ENCODE results near the gene MTR.

The MTR gene

GRCh38 chr1:236930503-236930902, 135.4 kb downstream of the MTR start:
- H3K27me3 ChIP-seq (ENCODE audit: insufficient read depth, low read length) = no peaks in the 10 kb centered on the region
- no peak overlapping the region for H3K4me3 ChIP-seq (ENCODE audit: low read length)
- WGBS = 96% methylated on average over 4 of the region's 4 CpGs
- no peaks in the 10 kb centered on the region for H3K36me3 ChIP-seq (ENCODE audit: insufficient read depth, low read length)
- no peak overlapping the region for H3K9ac ChIP-seq (ENCODE audit: low read depth, low read length)
- H3K9me3 ChIP-seq (ENCODE audit: insufficient read depth, low read depth, low read length) = 0 out of 2 replicates have a peak, but pooled peaks cover 3% of the 10 kb centered on the region
- H3K4me1 ChIP-seq (ENCODE audit: insufficient read depth, low read length) = no peaks in the 10 kb centered on the region
- no peak overlapping the region for H3K27ac ChIP-seq (ENCODE audit: low read depth, low read length)

GRCh38 chr1:236938760-236939159, 143.7 kb downstream of the MTR start:
- Histone ChIP-seq H3K9me3 (ENCODE audit: insufficient read depth, low read depth, low read length) (0 out of 2 replicates have a peak, but pooled peaks cover 2% of the 10 kb centered on the region), H3K4me3 (ENCODE audit: low read length) (no peak overlapping the region), H3K27ac (ENCODE audit: low read depth, low read length) (no peak overlapping the region), H3K36me3 (ENCODE audit: insufficient read depth, low read length) (no peaks in the 10 kb centered on the region), H3K27me3 (ENCODE audit: insufficient read depth, low read length) (no peaks in the 10 kb centered on the region), H3K4me1 (ENCODE audit: insufficient read depth, low read length) (peaks cover 2% of the 10 kb centered on the region; the same call in 1 of the 2 replicates), H3K9ac (ENCODE audit: low read depth, low read length) (no peak overlapping the region)
- WGBS = 88% methylated on average over 5 of the region's 5 CpGs

- no peaks in the 10 kb centered on the region for H3K36me3 ChIP-seq (ENCODE audit: insufficient read depth, low read length)
- H3K4me3 ChIP-seq (ENCODE audit: low read length) = no peak overlapping the region
- 0 out of 2 replicates have a peak, but pooled peaks cover 7% of the 10 kb centered on the region for H3K9me3 ChIP-seq (ENCODE audit: insufficient read depth, low read depth, low read length)
- H3K4me1 ChIP-seq (ENCODE audit: insufficient read depth, low read length) = peaks cover 2% of the 10 kb centered on the region; the same call in 1 of the 2 replicates
- no peaks in the 10 kb centered on the region for H3K27me3 ChIP-seq (ENCODE audit: insufficient read depth, low read length)
- H3K9ac ChIP-seq (ENCODE audit: low read depth, low read length) = no peak overlapping the region
- H3K27ac ChIP-seq (ENCODE audit: low read depth, low read length) = no peak overlapping the region
These were observed 147.3 kb downstream of the MTR start for GRCh38 chr1:236942431-236942830.

GRCh38 chr1:236944556-236944955, 149.5 kb downstream of the MTR start:
- H3K27me3 ChIP-seq (ENCODE audit: insufficient read depth, low read length) = no peaks in the 10 kb centered on the region
- 0 out of 2 replicates have a peak, but pooled peaks cover 5% of the 10 kb centered on the region for H3K9me3 ChIP-seq (ENCODE audit: insufficient read depth, low read depth, low read length)

GRCh38 chr1:236945002-236945401, 149.9 kb downstream of the MTR start:
- H3K4me3 ChIP-seq (ENCODE audit: low read length) = no peak overlapping the region
- WGBS = 92% methylated on average over 3 of the region's 3 CpGs
- no peaks in the 10 kb centered on the region for H3K36me3 ChIP-seq (ENCODE audit: insufficient read depth, low read length)

More at GRCh38 chr1:236944556-236944955, 149.5 kb downstream of the MTR start:
- Histone ChIP-seq H3K4me3 (ENCODE audit: low read length) (no peak overlapping the region), H3K27ac (ENCODE audit: low read depth, low read length) (no peak overlapping the region), H3K36me3 (ENCODE audit: insufficient read depth, low read length) (no peaks in the 10 kb centered on the region), H3K9ac (ENCODE audit: low read depth, low read length) (no peak overlapping the region), H3K4me1 (ENCODE audit: insufficient read depth, low read length) (no peaks in the 10 kb centered on the region)
- 95% methylated on average over 2 of the region's 2 CpGs for WGBS

GRCh38 chr1:236947794-236948193, 152.7 kb downstream of the MTR start:
- Histone ChIP-seq H3K9me3 (ENCODE audit: insufficient read depth, low read depth, low read length) (0 out of 2 replicates have a peak, but pooled peaks cover 5% of the 10 kb centered on the region), H3K27ac (ENCODE audit: low read depth, low read length) (no peak overlapping the region), H3K4me3 (ENCODE audit: low read length) (no peak overlapping the region), H3K27me3 (ENCODE audit: insufficient read depth, low read length) (no peaks in the 10 kb centered on the region), H3K4me1 (ENCODE audit: insufficient read depth, low read length) (peaks cover 13% of the 10 kb centered on the region), H3K9ac (ENCODE audit: low read depth, low read length) (no peak overlapping the region), H3K36me3 (ENCODE audit: insufficient read depth, low read length) (no peaks in the 10 kb centered on the region)
- WGBS = 76% methylated on average over 8 of the region's 8 CpGs

More at GRCh38 chr1:236945002-236945401, 149.9 kb downstream of the MTR start:
- H3K9me3 ChIP-seq (ENCODE audit: insufficient read depth, low read depth, low read length) = 0 out of 2 replicates have a peak, but pooled peaks cover 5% of the 10 kb centered on the region
- no peaks in the 10 kb centered on the region for H3K27me3 ChIP-seq (ENCODE audit: insufficient read depth, low read length)
- no peak overlapping the region for H3K27ac ChIP-seq (ENCODE audit: low read depth, low read length)
- H3K4me1 ChIP-seq (ENCODE audit: insufficient read depth, low read length) = no peaks in the 10 kb centered on the region
- H3K9ac ChIP-seq (ENCODE audit: low read depth, low read length) = no peak overlapping the region

GRCh38 chr1:236948381-236948780, 153.3 kb downstream of the MTR start:
- no peak overlapping the region for H3K9ac ChIP-seq (ENCODE audit: low read depth, low read length)
- 93% methylated on average over 4 of the region's 4 CpGs for WGBS
- H3K4me1 ChIP-seq (ENCODE audit: insufficient read depth, low read length) = peaks cover 19% of the 10 kb centered on the region
- H3K27me3 ChIP-seq (ENCODE audit: insufficient read depth, low read length) = no peaks in the 10 kb centered on the region
- H3K36me3 ChIP-seq (ENCODE audit: insufficient read depth, low read length) = no peaks in the 10 kb centered on the region
- no peak overlapping the region for H3K4me3 ChIP-seq (ENCODE audit: low read length)
- H3K27ac ChIP-seq (ENCODE audit: low read depth, low read length) = no peak overlapping the region
- 0 out of 2 replicates have a peak, but pooled peaks cover 5% of the 10 kb centered on the region for H3K9me3 ChIP-seq (ENCODE audit: insufficient read depth, low read depth, low read length)

- H3K27ac ChIP-seq (ENCODE audit: low read depth, low read length) = no peak overlapping the region
- H3K9me3 ChIP-seq (ENCODE audit: insufficient read depth, low read depth, low read length) = 0 out of 2 replicates have a peak, but pooled peaks cover 5% of the 10 kb centered on the region
- H3K4me3 ChIP-seq (ENCODE audit: low read length) = no peak overlapping the region
- 81% methylated on average over 6 of the region's 6 CpGs for WGBS
- no peaks in the 10 kb centered on the region for H3K27me3 ChIP-seq (ENCODE audit: insufficient read depth, low read length)
- peaks cover 21% of the 10 kb centered on the region for H3K4me1 ChIP-seq (ENCODE audit: insufficient read depth, low read length)
- H3K9ac ChIP-seq (ENCODE audit: low read depth, low read length) = no peak overlapping the region
- H3K36me3 ChIP-seq (ENCODE audit: insufficient read depth, low read length) = no peaks in the 10 kb centered on the region
These were observed 153.9 kb downstream of the MTR start for GRCh38 chr1:236948996-236949395.

GRCh38 chr1:236950365-236950764, 155.3 kb downstream of the MTR start:
- Histone ChIP-seq H3K9ac (ENCODE audit: low read depth, low read length) (no peak overlapping the region), H3K27me3 (ENCODE audit: insufficient read depth, low read length) (no peaks in the 10 kb centered on the region), H3K9me3 (ENCODE audit: insufficient read depth, low read depth, low read length) (no peaks in the 10 kb centered on the region), H3K27ac (ENCODE audit: low read depth, low read length) (no peak overlapping the region), H3K36me3 (ENCODE audit: insufficient read depth, low read length) (no peaks in the 10 kb centered on the region), H3K4me1 (ENCODE audit: insufficient read depth, low read length) (peaks cover 21% of the 10 kb centered on the region), H3K4me3 (ENCODE audit: low read length) (no peak overlapping the region)
- 96% methylated on average over 5 of the region's 5 CpGs for WGBS

- H3K9me3 ChIP-seq (ENCODE audit: insufficient read depth, low read depth, low read length) = no peaks in the 10 kb centered on the region
- H3K27me3 ChIP-seq (ENCODE audit: insufficient read depth, low read length) = no peaks in the 10 kb centered on the region
- no peak overlapping the region for H3K4me3 ChIP-seq (ENCODE audit: low read length)
- WGBS = 54% methylated on average over 7 of the region's 7 CpGs
- H3K4me1 ChIP-seq (ENCODE audit: insufficient read depth, low read length) = peaks cover 21% of the 10 kb centered on the region
- H3K9ac ChIP-seq (ENCODE audit: low read depth, low read length) = no peak overlapping the region
- no peaks in the 10 kb centered on the region for H3K36me3 ChIP-seq (ENCODE audit: insufficient read depth, low read length)
- peak overlapping the region; percentile 67; the same call in 1 of the 2 replicates for H3K27ac ChIP-seq (ENCODE audit: low read depth, low read length)
These were observed 156.6 kb downstream of the MTR start for GRCh38 chr1:236951672-236952071.

- H3K27me3 ChIP-seq (ENCODE audit: insufficient read depth, low read length) = no peaks in the 10 kb centered on the region
- no peak overlapping the region for H3K4me3 ChIP-seq (ENCODE audit: low read length)
- WGBS = 61% methylated on average over 9 of the region's 9 CpGs
- no peak overlapping the region for H3K9ac ChIP-seq (ENCODE audit: low read depth, low read length)
- H3K9me3 ChIP-seq (ENCODE audit: insufficient read depth, low read depth, low read length) = no peaks in the 10 kb centered on the region
- no peaks in the 10 kb centered on the region for H3K36me3 ChIP-seq (ENCODE audit: insufficient read depth, low read length)
- H3K4me1 ChIP-seq (ENCODE audit: insufficient read depth, low read length) = peaks cover 21% of the 10 kb centered on the region
- H3K27ac ChIP-seq (ENCODE audit: low read depth, low read length) = peak overlapping the region; percentile 67; the same call in 1 of the 2 replicates
These were observed 157.3 kb downstream of the MTR start for GRCh38 chr1:236952246-236953003.

Measured in HUES64 (cell line).